Right hindlimb (tissue), 1 donor: ENCODE measurements around the gene PDGFB.

Source experiments
- DNase-seq: peaks from one replicate; pipeline ENCODE4 v3.0.0-alpha.2; 2018

The PDGFB gene

GRCh38 chr22:39238966-39239505 lies 5.7 kb downstream of the PDGFB start:
- DNase-seq = no peak

DNA sequence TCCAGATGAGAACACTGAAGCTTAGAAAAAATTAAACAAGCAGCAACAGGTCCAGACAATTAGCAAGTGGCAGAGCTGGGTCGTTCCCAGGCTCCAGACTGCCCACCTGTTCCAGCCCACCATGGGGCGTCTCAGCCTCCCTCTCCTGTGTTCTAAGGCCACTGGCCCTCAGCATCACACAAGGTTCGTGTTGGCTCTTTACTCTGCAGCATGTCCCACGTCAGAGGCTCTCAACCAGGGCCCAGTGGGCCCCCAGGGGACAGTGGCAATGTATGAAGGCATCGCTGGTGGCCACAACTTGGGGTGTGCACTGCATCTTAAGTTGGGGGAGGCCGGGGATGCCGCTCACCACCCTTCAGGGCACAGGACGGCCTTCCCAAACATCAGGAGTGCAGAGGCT lies 6.2 kb downstream of the PDGFB start:
- DNase-seq = no peak

DNA sequence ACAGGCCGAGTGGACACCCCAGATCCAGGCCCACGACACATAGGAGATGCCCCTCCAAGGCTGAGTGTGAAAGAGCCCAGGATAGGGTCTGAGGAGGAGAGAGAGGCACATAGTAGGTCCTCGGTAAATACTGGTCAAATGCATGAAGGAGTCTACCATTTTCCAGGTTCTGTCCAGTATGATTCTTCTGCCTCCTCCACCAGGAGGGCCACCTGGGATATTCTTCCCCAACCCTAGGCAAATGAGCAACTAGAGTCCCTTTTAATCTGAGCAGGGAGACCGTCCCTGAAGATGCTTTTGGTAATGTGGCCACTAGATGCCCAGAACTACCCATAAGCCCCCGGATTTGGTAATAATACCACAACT lies 6.7 kb downstream of the PDGFB start:
- no peak for DNase-seq

GRCh38 chr22:39237318-39238100 lies 7.3 kb downstream of the PDGFB start:
- peak; percentile 37 for DNase-seq

DNA sequence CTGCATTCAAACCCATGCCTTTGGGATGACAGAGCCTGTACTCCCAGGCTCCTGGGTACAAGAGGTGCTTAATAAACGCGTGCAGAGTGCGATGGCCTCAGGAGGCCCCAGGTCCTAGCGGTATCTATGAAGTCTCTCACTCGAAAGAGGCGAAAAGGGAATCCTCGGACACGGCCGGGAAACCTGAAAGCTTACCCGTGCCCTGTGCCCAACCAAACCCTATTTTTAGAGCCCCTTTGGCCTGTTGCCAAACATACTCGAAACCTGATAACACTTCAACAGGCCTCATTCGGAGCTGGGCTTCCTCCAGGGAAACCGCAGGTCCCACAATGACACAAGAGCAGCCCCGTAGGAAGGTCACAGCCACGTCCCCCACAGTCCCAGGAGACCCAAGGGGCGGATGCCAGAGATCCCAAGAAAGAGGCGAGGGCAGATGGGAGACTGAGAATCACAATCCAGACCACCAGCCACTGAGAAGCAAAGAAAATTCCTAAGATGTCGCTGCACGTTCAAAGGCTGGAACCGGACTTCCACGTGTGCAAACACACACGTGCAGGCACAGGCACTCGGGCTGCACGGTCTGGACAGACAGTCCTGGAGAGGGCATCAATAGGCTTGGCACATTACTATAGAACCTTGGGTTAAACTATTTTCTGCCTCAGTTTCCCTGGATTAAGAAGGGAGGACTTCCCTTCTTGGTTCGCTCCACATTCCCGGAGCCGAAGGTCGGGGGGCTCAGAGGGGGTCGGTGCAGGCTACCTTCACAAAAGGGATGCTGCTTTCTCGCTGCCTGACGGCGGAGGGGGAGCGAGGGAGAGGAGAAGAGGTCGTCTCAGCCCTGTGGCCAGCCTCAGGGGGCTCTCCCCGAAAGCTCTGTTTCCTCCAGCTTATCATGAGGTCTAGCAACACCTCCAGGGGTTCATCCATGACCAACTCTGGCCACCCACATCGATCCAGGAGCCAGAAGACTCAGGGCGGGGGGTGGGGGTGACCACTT lies 8.2 kb downstream of the PDGFB start:
- DNase-seq = peak; percentile 69

GRCh38 chr22:39234867-39235687 lies 9.7 kb downstream of the PDGFB start:
- DNase-seq = peak; percentile 46

GRCh38 chr22:39234472-39234787 lies 10.4 kb downstream of the PDGFB start:
- peak; percentile 52 for DNase-seq

DNA sequence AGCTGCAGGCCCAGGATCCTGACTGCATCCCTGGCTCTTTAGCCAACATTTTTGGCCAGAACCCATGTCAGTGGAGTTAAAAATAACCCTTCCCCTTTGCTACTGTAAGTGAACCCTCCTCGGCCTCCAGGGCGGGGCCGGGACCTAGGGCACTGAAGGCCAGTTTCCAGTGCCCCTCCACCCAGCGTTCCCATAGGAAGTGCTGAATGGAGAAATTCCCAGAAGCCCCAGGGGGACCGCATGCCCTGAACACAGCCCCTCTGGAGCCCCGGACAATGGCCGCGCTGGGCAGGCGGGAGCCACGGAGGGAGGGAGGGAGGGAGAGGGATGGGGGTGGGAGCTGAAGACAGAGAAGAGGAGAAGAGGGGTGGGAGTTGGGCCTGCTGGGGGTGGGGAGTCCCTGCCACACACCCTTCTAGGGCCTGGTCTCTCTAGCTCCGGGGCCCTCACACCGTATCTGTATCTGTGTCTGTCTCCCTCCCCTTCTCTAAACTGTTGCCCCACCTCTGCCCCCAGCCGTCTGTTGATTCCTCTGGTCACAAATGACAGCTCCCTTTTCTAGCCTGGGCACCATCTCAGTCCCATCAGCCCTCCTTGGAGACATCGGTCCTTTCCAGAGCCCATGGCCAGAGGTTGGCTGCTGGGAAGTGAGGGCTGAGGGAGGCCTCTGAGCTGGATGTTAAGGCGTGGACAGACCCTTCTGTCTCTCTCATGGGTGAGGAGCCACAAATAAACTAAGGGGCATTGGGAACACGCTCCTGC lies 10.9 kb downstream of the PDGFB start:
- DNase-seq = peak; percentile 61

DNA sequence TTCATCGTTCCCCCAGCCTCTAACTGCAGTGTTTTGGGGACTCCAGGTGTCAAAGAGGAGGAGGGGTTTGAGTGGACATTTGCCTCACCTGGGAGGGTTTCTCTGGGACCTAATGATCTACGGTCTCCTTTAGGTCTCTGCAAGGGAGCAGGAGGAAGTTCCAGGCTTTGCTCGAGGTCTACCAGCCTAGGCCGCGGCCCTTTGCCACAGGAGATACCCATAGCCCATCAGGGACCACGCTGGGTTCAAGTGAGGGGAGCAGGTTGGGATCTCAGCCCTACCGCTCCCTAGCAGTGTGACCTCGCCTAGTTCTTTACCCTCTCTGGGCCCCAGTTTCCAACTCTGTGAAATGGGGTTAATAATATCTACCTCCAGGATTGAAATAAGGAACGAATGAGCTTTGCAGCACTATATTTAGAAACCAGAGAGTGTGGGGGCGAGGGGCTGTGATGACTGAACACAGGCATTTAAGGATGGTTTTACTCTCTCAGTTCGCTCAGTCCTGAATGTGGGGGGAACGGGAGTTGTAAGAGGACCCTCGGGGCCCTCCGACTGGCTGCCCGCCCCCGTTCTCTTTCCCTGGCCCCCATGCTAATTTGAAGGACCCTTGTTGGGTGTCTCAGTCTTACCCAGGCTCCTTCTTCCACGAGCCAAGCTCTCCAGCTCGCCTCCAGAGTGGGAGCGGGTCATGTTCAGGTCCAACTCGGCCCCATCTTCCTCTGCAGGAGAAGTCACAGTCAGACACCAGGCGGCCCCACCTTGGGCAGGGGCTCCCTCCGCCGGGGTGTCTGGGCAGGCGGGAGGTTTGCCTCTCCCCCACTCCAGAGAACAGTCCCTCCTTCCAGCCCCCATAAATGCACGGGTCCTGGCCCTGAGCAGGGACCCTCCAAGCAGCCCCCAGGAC lies 11.7 kb downstream of the PDGFB start:
- no peak for DNase-seq

GRCh38 chr22:39232246-39232645 lies 12.5 kb downstream of the PDGFB start:
- DNase-seq = no peak

- no peak for DNase-seq
These were observed 13.4 kb downstream of the PDGFB start for GRCh38 chr22:39231197-39231950.

DNA sequence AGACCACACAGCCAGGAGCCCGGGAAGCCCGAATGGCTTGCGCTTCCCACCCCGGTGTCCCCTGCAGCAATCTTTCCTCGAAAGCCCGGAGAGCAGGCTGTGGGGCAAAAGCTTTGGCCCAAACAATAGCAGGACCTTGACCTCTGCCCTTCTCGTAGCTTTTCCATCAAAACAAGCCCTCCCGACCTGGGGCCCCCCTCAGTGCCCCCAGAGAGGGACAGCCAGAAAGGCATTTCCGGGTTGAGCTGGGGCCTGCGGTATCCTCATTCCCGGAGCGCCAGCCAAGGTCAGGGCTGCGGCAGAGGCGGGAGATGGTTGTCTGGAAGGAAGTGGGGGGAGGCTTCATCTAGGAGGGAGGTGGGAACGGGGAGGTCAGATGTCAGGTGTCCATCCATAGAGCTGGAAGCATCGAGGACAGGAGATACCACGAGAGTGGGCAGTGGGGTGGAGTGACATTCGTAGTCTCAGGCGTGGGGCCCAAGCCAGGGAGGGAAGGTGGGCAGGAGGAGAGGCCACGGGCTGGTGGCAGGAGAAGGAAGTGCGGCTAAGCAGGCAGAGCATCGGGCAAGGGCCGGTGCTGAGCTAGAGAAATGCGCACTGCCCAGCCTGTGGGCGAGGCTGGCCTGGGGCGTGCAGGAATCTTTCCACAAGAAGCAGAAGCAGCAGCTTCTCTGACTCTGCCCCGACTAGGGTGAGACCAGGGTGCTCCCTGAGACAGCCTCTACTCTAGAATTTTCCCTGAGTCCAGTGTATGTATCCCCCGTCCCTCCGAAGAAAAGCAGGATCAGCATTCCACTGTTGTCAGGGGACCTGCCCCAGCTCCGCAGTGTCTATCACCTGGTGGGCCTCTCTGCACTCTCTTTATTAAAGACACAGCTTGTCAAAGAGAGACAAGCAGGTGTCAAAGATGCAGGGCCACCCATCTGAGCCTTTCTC lies 14.3 kb downstream of the PDGFB start:
- DNase-seq = peak; percentile 51

GRCh38 chr22:39229688-39230260 lies 15.0 kb downstream of the PDGFB start:
- no peak for DNase-seq

GRCh38 chr22:39229075-39229474 lies 15.7 kb downstream of the PDGFB start:
- DNase-seq = no peak

DNA sequence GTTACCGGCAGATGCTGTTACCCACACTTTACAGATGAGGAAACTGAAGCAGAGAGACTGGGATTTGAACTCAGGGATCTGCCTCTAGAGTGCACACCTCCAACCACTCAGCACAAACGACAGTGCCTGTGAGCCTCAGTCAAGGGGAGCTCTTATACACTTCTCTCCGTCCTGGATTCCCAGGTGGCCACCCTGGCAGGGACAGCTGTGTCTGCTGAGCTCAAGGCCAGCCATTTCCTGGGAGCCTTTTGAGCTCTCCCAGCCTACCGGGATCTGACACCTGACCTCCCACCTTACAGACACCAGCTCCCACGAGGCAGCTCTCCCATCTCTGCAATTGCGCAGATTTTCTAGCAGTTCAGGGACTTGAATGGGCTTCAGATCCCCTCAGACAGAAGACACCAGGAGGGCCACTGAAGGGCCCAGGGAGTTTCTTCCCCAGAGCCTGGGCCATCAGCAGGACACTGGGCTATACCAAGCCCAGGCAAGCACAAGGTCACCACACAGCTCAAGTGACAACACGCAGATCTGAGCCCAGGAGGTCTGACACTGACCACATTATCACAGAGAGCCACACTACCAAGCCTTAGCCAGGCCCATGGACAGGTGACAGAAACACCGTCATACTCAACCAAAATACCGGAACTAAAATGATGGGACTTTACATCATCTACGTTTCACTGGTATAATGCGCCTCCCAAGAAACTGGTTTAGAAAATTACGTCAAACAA lies 17.1 kb downstream of the PDGFB start:
- DNase-seq = no peak

DNA sequence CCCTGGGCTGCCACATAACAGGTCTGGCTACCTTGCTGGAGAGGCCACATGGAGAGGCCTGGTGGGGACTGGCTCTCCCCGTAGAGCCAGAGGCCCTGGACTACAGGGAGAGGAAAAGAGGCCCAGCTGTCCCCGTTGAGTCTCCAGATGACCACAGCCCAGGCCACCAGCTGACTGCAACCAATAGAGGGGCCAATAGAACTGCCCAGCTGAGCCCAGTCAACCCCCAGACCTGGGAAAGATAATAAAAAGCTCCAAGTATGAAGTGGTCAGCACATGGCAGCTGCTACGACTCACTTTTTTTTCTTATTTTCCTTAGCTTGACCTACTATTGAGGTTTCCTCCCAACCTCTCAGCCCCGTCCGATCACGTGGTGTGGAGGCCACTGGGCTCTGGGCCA lies 18.4 kb downstream of the PDGFB start:
- DNase-seq = no peak

GRCh38 chr22:39225591-39225990 lies 19.2 kb downstream of the PDGFB start:
- no peak for DNase-seq

DNA sequence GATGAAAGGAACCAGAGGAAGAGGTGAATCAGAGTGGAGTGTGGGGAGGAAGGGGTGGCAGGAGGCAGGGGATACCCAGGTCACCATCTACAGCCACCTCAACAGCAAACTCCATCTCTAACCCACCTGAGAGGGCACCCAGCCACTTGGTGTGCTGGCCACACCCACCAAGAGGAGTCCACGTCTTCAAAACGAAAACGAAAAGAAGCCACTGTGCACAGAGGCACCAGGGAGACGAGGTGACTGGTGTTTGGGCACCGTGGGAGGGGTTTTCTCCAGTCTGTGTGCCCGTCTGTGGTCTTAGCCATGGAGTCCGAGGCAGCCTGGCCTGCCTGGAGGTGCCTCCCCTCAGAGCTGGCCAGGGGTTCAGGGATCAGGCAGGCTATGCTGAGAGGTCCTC lies 20.2 kb downstream of the PDGFB start:
- no peak for DNase-seq
